ENCODE data around the gene HPCAL1.

DNA sequence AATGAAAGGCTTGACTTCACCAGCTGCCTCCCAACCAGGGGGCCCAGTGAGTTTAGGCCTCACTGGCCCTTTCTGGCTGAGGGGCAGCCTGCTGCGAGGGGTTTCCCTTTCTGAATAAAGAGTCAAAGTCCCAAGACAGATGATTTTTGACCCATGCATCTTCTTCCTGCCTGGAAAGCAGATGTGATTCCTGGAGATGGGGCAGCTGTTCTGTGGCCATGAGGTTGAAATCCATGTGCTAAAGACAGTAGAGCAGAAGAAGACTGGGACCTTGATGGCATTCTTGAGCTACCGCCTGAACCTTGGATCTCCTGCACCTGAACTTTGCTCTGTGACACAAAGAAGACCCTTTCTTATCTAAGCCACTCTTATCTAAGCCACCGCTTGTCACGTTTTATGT, 19.8 kb downstream of the HPCAL1 start:
- TF ChIP-seq CTCF (IDR thresholded peaks at IDR 0.05), result no peak
- no peak for TF ChIP-seq POLR2A (IDR thresholded peaks at IDR 0.05)

Data from right lobe of liver (tissue), 4 donors.